GM18867 (cell line): ENCODE data around the gene LAMC2.
"Not testable (repeated sequence)": the region's sequence is repeated elsewhere in the genome, so short reads cannot be mapped to it uniquely, and the experiment has no call there.

Experiments used
- ATAC-seq: cut with Tn5 transposase; IDR thresholded peaks from one replicate; pipeline ENCODE4 v1.9.1; 2021; ENCODE audit warnings: mild to moderate bottlenecking, moderate library complexity; ENCODE audit not compliant: unreplicated experiment

Gene LAMC2

GRCh38 chr1:183255073-183255472 lies 69.0 kb downstream of the LAMC2 start:
- no peak for ATAC-seq

GRCh38 chr1:183259924-183260323 lies 73.9 kb downstream of the LAMC2 start:
- no peak for ATAC-seq

GRCh38 chr1:183262628-183263200 lies 76.7 kb downstream of the LAMC2 start:
- ATAC-seq = no peak

- no peak for ATAC-seq
Observed at GRCh38 chr1:183263886-183264602, 78.0 kb downstream of the LAMC2 start.

GRCh38 chr1:183267646-183268431 lies 81.8 kb downstream of the LAMC2 start:
- no peak for ATAC-seq

GRCh38 chr1:183270541-183271141 lies 84.6 kb downstream of the LAMC2 start:
- no peak for ATAC-seq

- no peak for ATAC-seq
Observed at GRCh38 chr1:183272390-183272848, 86.4 kb downstream of the LAMC2 start.

- ATAC-seq = no peak
Observed at GRCh38 chr1:183273300-183273699, 87.2 kb downstream of the LAMC2 start.

- not testable (repeated sequence) for ATAC-seq
Observed at GRCh38 chr1:183273984-183274383, 87.9 kb downstream of the LAMC2 start.

- no peak for ATAC-seq
Observed at GRCh38 chr1:183274836-183275235, 88.8 kb downstream of the LAMC2 start.

GRCh38 chr1:183275322-183275721 lies 89.3 kb downstream of the LAMC2 start:
- ATAC-seq = no peak

- ATAC-seq = no peak
Observed at GRCh38 chr1:183276386-183277080, 90.5 kb downstream of the LAMC2 start.

GRCh38 chr1:183277821-183278738 lies 92.0 kb downstream of the LAMC2 start:
- ATAC-seq = no peak

GRCh38 chr1:183278739-183279591 lies 92.9 kb downstream of the LAMC2 start:
- ATAC-seq = no peak

GRCh38 chr1:183279835-183280234 lies 93.8 kb downstream of the LAMC2 start:
- ATAC-seq = no peak

GRCh38 chr1:183281039-183281438 lies 95.0 kb downstream of the LAMC2 start:
- no peak for ATAC-seq

- ATAC-seq = peak; percentile 67
Observed at GRCh38 chr1:183281553-183282091, 95.6 kb downstream of the LAMC2 start.

GRCh38 chr1:183282101-183282855 lies 96.2 kb downstream of the LAMC2 start:
- ATAC-seq = no peak
